NCI-H510A (cell line): ENCODE results near the gene KRTAP13-4.

Experiments used
- DNase-seq: peaks from one replicate; lab custom pipeline; 2025; lab: John Stamatoyannopoulos, UW

The KRTAP13-4 gene, protein sequence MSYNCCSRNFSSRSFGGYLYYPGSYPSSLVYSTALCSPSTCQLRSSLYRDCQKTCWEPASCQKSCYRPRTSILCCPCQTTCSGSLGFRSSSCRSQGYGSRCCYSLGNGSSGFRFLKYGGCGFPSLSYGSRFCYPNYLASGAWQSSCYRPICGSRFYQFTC

DNA sequence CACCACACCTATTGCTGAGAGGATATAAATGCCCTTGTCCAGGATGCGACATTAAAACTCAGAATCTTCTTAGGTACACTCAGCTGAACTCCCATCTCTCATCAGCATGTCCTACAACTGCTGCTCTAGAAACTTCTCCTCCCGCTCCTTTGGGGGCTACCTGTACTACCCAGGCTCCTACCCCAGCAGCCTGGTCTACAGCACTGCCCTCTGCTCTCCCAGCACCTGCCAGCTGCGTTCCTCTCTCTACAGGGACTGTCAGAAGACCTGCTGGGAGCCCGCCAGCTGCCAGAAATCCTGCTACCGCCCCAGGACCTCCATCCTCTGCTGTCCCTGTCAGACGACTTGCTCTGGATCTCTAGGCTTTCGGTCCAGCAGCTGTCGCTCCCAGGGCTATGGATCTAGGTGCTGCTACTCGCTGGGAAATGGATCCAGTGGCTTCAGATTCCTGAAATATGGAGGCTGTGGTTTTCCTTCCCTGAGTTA is at the start of gene KRTAP13-4:
TSS of gene KRTAP13-4 (plus strand) at position 51 of the 486 bp plus-strand sequence. CDS start at position 107, 56 bp downstream.
- DNase-seq = no peak

DNA sequence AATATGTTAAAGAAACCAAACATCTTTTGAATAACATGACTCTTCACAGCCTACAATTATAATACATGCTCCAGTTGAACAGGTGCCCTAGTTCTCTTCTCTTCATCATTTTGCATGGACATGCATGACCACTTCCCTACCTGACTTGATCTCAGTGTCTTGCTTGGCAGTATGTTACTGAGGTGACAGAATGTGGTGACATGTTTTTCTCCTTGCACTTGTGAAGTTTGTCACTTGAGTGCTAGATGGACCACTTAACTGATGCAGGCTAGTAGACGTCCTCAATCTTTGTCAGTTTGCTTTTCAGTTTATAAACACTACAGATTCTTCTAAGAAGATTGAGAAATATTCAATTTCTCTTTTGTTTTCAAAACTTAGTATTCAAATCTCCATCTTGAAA is 47.8 kb upstream of the KRTAP13-4 start:
- no peak for DNase-seq

DNA sequence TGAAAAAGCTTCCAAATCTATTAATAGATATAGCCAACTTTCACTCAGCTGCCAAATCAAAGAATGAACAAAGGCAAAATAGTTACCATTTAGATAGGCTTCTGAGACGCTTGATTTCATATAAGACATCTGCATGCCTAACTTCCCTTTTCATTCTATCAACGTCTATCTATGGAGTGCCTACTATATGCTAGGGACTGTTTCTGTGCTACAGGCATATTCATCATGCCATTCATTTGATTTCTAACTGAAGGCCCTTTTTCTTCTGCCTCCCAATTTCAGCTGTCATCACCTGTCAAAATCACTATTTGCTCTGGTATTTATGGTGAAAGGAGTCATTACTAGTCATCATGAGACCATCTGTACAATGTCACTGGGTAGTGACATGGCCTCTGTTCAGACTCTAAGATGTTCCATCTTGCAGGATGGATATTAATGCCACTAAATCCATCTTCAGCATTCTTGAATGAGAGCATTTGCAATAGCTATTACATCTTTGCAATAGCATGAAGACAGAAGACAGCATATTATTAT is 38.5 kb upstream of the KRTAP13-4 start:
- no peak for DNase-seq

DNA sequence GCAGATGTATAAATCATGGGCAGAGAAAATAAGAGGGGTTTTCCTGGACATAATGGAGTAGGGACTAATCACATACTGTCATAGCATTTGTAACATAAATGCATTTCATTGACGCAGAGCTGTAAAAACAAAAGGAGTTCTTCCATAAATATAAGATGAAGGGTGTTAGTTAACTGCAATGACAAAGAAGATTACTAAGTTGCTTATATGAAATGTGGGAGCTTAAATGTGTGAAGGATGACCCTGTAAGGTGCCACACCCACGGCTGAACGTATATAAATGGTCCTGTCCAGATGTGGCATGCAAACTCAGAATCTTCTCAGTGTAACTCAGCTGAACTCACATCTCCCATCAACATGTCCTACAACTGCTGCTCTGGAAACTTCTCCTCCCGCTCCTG is 34.3 kb upstream of the KRTAP13-4 start, which contains the start of gene KRTAP13-1:
TSS of gene KRTAP13-1 (plus strand) at position 301 of the 400 bp plus-strand sequence. CDS start at position 357, 56 bp downstream.
- DNase-seq = no peak

DNA sequence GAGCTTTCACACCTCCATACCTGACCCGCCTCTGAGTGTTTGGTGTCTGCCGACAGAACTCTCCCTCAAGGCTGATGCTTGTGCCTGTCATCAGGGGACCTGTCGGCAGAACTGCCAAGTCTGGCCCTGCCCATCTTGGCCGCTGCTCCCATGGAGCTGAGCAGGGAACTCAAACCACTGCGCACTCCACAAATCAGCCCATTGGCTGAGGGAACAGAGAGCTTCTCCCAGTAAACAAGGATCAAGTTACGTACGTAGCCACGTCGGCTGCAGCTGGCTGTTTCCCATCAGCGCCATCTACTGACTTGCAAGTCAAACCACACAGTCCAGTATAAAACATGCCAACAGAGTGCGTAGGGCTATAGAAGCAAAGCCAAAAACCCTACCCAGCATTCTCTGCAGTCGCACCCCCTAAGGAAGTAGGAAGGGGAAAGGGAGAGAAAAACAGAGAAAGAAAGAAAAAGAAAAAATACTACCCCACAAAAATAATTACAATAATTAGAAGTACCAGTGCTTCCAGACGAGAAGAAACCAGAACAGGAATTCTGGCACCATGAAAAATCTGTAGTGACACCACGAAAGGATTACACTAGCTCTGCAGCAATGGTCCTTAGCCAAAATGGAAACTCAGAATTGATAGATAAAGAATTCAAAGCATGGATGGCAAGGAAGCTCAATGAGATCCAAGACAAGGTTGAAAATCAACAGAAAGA is 21.1 kb upstream of the KRTAP13-4 start:
- peak; percentile 9 for DNase-seq

DNA sequence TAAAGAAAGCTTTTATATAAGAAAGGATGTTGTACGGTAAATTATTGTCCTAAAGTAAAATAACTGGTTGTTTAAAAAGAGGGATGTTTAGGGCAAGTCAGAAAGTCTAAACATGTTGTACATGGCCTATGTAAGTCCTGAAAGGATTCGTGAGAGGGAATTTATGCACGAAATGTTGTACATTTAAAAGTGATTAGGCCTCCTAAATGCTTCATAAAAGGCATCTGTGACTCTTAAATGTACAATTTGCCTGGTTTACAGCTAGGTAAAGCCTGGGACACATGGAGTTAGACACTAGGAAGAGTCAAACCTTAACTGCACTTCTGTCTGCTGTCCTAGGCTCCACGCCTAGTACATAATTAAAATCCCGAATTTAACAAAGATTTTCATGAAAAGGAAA is 14.0 kb upstream of the KRTAP13-4 start:
- DNase-seq = no peak

DNA sequence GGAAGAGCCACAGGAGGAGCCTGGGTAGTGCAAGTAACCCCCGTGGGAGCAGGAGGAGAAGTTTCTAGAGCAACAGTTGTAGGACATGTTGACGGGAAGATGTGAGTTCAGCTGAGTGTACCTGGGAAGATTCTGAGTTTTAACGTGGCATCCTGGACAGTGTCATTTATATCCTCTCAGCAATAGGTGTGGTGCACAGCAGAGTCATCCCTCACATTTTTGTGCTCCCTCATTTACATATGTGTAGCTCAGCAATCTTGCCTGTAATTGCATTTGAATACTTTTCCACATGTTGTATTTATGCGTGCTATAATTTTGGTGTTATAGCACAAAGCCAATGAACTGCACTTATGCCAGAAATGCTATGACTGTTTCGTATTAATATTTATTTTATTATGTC is 4.2 kb upstream of the KRTAP13-4 start, which contains the start of gene KRTAP13-3:
TSS of gene KRTAP13-3 (minus strand) at position 101 of the 400 bp plus-strand sequence. CDS start at position 87, 14 bp downstream.
- no peak for DNase-seq

DNA sequence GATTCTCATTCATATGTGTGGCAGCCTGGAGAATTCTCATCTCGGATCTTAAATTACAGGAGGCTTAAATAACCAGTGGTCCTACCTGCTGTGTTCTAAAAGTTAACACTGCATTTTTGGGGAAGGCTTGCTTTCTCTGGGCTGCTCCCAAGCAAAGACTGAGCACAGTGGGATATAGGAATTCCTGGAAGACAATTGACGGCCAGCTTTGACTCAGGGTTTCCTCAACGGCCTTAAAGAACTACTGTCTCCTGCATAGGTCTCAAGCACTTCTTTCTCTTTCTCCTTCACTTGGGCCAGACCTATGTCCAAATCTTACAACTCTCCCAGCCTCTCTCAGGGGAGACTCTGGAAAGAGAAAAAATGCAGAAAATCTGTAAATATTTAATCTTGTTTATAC is 3.3 kb upstream of the KRTAP13-4 start:
- no peak for DNase-seq

DNA sequence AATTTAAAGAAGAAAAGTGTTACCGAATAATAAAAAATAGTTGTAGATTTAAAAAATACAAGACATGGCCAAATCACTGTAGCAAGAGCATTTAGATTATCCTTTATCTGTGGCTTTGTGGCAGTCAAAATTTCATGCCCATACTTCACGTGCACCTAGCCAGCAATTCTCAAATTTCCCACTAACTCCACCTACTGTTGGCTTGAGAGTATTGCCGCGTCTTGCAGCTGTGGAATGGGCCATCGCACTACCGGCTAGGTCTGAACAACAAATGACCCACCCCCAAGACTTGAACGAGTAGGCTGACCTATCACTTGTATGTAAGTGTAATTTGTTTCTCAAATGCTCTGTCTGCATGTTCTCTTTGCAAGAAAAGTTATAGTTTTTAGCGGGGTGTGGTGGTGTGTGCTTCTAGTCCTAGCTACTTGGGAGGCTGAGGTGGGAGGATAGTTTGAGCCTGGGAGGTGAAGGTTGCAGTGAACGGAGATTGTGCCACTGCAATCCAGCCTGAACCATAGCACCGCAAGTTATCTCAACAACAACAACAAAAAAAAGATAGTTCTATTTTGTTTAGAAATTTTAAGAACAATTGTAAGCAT is 4.1 kb downstream of the KRTAP13-4 start:
- no peak for DNase-seq

DNA sequence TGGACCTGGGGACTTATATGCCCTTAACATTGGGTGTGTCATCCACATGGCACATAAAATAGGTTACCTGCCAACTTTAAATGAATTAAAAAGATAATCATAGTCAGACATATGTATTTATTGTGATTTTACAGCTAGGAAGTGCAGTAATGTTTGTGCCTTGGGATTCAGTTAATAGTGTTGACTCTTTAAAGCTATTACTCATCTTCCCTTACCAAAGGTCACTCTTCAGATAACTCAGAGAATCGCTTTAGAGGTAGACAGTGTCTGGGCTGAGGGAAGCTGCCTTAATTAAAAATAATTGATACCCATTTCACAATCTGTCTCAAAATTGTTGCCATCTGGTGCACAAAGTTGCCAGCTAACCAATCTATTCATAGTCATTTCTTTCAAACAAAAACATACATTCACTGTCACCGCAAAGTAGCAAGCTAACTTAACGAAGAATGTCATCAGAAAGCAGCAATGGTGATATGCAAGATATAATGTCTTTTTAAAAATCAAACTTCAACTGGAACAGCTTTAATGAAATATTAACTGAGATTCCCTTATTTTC is 7.1 kb downstream of the KRTAP13-4 start:
- no peak for DNase-seq

DNA sequence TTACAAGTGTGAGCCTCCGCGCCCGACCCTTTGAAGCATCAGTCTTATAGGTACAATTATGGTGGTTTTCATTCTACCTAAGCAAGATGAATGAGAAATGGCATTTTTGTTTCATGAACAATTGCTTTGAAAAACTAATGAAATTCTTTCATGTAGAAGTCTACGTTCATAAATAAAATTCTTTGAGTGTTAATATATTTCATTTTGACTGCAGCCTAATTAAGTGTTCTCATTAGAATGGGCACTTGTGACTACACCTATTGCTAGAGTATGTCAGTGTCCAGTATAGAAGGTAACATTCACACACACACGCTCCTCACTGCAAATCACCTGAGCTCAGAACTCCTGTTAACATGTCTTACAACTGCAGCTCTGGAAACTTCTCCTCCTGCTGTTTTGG is 10.0 kb downstream of the KRTAP13-4 start, which contains the start of gene KRTAP15-1:
TSS of gene KRTAP15-1 (plus strand) at position 301 of the 400 bp plus-strand sequence. CDS start at position 354, 53 bp downstream.
- DNase-seq = no peak

DNA sequence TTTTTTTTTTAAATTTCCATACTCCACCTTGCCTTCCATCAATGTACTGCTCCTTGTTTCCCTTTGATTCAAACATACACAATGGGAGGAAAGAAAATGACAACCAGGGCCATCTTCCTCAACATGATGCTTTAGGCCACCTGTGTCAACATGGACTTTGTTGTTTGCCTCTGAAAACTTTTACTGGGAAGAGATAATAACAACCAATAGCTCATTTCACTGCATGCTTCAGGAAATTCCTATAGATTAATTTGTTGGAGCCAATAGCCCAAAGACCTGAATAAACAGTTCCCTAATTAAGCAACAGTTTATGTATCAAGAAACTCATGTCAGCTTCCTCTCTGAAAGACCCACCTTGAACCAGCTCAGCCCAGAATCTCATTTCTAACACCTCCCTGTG is 13.2 kb downstream of the KRTAP13-4 start:
- DNase-seq = no peak

DNA sequence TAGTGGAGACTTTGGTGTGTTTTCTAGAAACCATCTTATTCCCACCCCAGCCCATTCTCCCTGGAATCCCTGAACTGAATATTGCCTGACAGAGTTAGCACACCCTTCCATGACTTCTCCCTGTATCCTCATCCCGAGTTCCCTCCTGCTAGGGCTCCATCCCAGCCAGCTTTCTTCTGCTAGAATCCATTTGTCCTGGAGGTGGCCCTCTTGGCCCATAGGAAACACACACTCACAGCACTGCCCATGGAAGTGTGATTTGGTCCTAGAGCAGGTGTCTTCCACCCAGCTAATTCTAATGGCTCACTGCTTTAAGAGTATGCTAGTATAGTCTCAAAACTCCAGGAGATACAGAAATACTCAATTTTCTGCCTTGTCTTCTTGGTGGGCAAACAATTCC is 14.2 kb downstream of the KRTAP13-4 start:
- DNase-seq = no peak

DNA sequence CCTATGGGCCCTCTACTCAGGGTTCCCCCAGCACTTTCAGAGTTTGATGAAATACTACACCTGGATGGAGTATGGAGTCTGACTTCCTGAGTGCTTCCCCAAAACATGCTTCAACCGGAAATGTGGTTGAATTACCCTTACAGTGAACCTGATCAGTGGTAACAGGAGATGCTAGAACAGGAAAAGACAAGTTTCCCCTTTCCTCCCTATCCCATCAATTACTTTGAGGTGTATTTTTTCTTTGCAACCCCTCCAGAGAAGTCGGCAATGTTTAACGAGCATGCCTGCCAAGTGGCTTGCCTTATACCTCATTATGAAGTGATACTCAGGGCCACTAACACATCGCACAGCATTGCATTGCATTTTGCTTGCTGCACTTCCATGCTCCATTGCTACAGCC is 17.0 kb downstream of the KRTAP13-4 start:
- DNase-seq = no peak

DNA sequence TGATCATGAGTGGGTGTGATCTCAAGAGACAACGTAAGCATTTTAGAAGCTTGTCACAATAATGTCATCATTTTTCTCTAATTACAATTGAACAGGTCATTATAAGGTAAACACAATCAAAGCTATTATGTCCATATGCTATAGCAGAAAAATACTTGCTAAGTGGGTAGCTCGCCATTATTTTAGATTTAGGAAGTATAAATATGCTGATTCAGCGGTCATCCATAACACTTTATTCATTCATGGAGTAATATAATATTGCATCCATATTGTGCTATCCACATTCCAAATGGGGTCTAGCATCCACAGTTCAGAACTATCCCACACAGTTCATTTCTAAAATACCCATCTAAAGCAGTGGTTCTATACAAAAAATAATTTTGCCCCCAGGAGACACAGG is 18.5 kb downstream of the KRTAP13-4 start:
- DNase-seq = no peak

DNA sequence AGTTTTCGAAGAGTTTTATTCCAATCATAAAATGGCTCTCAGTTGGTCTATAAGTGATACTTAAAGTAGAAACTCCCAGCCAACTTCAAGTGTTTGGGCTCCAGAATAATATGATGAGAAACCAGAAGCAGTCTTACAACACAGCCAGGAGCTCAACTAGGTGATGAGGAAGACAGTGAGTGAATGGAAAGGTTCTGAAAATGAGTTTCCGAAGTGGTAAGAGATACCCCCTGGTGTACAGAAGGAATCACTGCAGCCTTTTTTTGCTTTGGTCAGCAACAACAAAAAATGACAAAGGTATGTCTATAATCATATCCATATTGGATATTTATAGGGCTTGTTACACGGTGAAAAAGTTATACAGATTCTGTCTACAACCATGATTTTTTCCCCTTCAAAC is 33.7 kb downstream of the KRTAP13-4 start:
- no peak for DNase-seq

DNA sequence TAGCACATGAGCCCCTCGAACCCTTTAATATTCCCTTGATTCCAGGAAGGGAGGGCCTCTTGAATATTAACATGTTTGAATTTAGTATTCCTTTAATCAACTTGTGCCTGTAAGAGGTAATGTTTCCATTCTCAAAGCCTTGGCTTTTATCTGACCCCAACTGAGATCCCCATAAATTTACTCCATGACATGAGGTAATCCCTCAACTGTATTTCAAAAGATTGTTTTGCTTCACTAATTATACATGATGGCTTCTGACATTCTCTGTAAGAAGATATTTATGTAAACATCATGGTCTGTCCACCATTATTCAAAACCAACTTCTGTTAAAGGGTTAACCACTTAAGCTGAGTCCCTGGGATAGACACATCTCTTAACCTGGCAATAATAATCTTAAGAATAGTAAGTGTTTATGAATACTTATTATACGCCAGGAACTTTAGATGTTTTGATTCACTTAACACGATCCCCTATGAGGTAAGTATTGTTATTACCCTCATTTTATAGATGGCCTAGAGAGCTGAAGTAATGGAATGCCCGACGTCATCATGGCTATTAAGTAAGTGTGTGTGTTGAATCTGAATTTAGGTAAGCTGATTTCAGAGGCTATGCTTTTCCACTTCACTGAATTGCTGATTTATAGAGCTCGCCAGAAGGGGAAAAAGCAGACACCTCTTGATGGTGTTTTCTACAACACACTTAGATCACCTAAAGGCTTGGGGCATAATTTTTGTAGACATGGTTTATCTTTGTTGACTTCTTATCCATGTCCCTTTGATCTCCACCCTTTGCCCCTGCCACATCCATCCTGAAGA is 39.1 kb downstream of the KRTAP13-4 start:
- no peak for DNase-seq

DNA sequence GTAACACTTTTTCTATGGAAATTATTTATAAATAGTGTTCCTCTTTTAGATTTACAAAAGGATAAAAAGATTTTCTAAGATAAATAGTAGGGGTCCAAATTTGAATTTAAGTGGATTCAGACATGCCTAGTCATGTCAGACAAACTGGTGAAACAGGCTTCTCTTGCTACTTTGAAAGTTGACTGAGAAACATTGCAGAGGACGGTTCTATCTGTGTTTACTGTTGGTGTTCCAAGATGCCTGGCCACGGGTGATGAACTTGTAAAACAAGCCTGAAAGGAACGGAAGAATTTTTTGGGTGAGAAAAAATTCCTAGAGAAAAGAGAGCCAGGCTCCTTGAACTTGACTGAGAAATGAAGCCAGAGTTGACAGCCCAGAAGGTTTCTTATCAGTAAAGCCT is 48.0 kb downstream of the KRTAP13-4 start:
- no peak for DNase-seq

DNA sequence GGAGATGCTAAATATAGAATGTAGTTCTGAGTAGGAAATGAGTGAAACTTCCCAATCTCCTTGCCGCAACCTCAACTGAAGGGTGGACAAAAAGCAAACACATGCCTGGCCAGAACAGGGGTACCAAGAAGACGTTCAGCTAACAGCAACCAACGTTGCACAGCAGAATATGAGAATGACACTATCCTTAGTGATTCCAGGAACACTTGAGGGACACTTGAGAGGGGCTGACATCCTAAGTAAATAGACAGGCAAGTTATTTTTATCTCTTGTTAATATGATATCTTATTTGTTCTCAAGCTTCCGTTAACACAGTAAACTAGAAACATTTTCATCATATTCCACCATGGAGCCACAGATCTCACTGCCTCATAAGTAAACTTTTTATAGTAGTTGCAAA is 49.2 kb downstream of the KRTAP13-4 start:
- DNase-seq = no peak

DNA sequence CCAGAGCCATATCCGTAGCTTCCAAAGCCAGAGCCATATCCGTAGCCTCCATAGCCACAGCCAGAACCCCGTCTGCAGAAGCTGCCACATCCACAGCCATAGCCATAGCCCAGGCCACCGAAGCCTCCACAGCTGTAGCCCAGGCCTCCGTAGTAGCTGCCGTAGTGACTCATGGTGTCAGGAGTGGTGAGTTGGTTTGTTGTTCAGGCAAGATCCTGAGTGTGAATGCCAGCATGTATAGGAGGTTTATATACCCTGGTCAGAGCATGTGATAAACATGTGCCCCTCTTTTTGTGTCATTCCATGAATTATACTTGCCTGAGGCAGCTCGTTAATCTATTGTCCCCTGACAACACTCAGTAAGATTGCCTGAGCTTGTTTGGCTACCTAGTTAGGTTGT is 50.1 kb downstream of the KRTAP13-4 start, which contains the start of gene KRTAP19-1:
TSS of gene KRTAP19-1 (minus strand) at position 223 of the 400 bp plus-strand sequence. CDS start at position 173, 50 bp downstream.
- no peak for DNase-seq
